Stimulated activated CD4-positive, alpha-beta T cell treated with anti-CD3 and anti-CD28 coated beads, Interleukin-1b, Interleukin-23, amount 100 ng/mL, for 24 hours (primary cell): ENCODE measurements around the gene KLK14.

Source experiments
- DNase-seq, 4 experiments: peaks; one replicate each; pipeline ENCODE4 v3.0.0-alpha.2; 2020; ENCODE audit warnings: low read depth in 4 of 4, low spot score in 1 of 4

KLK14 gene

DNA sequence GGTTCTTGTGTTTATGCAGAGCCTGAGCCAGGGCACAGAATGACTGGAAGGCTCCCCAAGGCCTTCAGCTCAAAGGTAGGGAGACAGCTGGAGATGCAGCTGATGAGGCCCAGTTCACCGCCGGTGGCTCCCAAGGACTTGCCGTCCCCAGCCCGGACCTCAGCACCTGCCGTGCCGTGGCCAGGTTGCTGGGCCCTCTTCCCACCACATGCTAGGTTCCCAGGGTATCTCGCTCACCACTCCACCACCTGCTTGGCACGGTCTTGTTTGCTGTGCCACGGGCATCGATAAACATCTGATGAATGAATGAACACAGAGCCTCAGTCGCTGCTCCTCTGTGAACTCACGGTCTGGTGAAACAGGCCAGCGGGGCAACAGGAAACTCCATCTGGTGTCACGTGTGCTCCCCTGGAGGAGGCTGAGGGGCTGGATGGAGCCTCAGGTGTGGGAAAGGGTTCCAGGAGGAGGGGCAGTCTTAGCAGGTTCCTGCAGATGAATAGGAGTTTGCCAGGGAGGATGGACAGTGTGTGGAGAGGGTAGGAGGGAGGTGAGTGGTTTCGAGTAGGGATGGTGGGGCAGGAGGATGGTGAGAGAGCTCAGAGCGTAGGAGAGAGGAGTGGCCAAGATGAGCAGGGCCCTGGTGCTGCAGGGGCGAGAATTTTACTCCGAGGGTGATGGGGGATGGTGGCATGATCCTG lies 3.6 kb upstream of the KLK14 start:
- DNase-seq: no peak

DNA sequence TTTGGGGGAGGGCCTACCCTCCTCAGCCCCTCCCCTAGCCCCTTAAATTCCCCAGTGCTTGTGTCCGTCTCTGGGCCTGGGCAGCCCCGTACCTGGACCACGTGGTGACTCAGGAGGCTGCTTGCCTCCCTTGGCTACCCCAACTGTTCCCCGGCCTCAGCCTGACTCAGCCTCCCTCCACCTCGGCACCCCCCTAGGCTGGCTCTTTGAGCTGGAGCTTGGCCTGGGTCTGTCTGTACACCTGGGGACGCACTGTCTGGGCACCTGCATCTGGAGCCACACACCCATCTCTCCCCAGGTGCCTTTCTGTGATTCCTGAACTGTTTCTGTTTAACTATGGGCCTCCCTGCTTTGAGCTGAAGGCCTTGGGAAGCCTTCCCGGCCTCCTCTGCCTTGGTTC lies 1.8 kb upstream of the KLK14 start:
- no peak for DNase-seq

DNA sequence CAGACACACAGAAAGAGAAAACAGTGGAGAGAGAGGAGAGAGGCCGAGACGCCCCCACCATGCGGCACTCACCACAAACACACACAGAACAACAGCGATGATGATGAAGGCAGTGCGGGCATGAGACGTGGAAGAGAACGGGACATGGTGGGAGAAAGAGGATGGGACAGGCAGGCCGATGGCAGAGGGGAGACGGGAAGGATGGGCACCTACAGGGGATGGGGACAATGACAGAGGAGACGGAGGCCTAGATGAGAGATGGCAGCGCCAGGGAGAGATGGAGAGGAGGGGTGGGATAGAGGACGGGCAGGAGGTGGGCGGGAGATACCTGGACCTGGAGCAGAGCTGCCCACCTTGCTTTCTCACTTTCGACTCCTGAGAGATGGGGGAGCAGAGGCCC lies 1.1 kb upstream of the KLK14 start:
- no peak for DNase-seq

DNA sequence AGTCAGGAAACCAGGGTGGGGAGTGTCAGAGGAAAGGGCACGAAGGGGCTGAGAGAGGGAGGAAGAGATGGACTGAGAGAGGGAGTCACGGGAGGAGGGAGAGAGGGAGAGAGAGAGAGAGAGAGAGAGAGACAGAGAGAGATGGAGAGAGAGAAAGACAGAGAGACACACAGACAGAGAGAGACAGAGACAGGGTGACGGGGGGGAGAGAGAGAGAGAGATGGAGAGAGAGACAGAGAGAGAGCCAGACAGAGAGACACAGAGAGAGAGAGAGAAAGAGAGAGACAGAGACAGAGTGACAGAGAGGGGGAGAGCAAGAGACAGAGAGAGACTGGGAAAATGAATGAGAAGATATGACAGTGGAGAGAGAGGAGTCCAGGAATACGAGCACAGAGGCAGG lies 494 bp upstream of the KLK14 start:
- DNase-seq: no peak

DNA sequence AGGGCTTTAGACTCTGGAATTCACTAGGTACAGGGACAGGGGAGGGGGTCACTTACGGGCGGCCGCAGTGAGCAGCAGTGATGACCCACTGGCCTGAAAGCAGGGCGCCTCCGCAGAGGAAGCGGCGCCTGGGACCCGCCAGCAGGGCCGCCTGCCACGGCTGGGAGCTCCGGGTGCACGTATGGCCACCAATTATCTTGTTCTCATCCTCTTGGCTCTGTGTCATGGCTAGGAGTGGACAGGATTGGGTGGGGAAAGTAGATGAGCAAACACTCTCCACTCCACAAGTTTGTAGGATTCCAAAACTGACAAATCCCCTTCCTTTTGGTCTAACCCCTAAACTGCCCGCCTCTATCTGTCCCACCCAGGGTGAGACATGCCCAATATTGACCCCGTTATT lies 1.2 kb downstream of the KLK14 start:
- no peak for DNase-seq

DNA sequence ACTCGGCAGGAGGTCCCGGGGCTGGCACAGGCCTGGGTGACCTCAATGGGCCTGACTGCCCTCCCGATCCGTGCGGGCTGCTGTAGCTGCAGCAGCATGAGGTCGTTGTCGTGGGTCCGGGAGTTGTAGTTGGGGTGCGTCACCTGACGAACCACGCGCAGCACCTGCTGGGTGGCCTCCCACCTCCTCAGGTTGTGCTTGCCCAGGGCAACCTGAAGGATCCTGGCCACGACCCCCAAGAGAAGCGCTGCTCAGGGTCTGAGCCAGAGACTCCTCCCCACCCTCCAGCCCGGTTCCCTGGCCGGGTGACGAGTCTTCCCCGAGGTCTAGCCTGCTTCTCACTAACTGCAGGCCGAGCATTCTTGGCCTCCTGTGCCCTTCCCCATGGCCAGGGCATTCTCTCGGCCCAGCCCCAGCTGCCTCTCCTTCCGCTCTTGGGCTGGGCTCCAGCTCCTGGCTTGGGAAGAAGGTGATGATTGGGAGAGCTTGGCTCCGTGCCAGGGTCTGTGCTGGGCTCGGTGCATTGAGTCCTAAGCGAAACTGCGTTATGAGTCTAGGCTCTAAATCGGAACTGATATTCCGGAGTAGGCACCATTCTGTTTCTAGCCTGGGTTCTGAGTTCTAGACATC lies 3.1 kb downstream of the KLK14 start:
- no peak for DNase-seq

DNA sequence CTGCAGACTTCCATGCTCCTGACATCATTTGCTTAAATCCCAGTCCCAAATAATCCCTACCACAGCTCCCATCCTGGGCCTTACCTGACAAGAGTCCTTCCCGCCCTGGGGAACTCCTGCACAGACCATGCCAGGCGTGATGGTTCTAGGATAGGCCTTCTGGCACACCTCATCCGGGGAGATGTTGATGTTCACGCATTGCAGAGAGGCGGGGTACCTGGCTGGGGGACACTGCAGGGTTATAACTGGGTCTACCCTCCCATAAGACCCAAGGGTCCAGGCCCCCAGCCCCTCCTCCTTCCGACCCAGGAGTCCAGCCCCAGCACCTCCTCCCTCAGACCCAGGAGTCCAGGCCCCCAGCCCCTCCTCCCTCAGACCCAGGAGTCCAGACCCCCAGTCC lies 4.0 kb downstream of the KLK14 start:
- no peak for DNase-seq

DNA sequence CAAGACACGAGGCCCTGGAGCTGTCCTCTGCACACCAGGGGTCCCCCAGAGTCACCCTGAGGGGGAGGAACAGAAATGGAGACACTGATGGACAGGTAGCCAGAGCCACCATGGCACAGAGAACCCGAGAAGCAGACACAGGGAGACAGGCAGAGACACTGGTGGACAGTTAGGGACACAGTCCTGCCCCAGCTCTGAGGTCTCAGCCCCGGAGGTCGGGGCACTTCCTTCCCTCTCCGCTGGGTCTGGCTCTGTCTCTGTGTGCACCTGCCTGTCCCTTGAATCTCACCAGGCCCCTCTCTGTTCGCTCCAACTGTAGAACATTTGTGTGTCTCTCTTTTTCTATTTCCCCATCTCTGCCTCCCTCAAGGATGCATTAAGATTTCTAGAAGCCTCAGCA lies 4.6 kb downstream of the KLK14 start:
- DNase-seq: no peak

DNA sequence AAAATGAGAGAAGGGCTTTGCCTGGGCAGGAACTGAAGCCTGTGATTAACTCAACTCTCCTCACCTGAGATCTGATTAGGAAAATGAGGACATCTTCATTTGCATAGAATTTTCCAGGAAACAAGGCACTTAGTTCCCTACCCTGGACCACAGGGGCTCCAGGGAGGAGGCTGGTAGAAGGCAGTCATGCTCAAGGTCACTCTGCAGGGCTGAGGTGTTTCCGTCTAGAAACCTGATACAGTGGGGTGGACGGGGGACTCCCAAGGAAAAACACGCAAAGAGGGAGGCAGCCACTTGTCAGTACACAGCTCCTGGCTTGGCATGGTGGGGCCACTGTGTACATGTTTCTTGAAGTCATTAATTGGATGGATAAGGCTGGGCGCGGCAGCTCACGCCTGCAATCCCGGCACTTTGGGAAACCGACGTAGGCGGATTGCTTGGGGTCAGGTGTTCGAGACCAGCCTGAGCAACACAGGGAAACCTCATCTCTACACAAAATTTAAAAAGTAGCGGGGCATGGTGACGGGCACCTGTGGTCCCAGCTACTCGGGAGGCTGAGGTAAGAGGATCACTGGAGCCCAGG lies 6.0 kb downstream of the KLK14 start:
- no peak for DNase-seq

DNA sequence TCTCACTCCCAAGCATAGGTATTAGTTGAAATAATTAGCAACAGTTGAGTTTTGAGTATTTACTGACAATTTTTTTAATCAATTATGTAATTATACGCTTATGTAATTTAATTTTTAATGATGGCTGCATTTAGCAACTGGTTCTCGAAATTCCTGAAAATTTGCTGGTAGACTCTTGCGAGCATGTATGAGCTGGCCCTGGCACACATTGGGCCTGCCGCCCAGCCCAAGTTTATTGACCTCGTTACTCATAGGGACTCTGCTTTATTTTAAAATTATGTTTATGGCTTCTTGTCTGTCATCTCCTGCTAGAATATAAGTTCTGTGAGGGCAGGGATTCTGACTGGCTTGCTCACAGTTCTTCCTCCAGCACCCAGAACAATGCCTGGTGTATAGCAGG lies 6.7 kb downstream of the KLK14 start:
- no peak for DNase-seq

DNA sequence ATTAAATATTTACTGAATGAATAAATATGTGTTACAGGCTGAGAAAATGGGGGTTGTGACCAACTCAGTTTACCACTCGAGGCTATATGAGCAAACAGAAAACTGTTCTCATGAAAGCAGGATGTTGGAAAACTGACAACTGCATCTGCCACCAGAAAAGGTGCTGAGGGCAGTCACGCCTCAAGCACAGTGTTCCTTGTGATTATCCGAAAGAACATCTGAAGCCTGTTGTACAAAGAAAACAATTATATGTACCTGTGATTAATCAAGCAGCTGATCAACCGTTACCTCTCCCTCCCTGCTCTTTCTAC lies 11.6 kb downstream of the KLK14 start:
- DNase-seq: no peak

DNA sequence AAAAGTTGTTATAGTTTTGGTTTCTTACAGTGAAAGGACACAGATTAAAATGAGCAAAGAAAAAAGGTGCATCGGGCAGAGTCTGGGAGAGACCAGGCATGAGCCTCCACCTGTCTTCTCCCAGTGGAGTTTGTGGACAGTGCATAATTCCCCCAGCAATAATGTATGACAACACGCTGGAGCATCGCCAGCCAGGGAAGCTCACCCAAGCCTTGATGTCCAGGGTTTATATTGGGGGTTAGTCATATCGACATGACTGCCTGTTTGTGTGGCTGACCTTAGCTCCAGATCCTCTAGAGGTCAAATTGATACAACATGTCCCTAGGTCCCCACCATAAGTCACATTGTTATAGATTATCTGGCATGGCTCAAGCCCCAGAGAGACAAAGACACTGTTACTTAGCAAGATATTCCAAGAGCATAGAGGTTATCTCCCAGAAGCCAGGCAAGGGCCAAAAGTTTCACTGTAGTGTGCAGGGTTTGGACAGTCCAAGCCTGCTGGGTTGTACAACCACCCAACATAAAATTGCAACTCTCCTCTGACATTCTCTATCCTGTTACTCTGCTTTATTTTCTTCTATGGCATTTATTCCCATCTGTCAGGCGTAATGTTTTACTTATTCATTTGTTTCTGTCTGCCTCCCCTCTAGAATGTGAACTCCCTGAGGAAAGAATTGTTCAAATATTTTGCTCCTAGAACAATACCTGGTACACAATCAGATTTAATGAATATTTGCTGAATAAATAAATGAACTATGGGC lies 12.2 kb downstream of the KLK14 start:
- no peak for DNase-seq

DNA sequence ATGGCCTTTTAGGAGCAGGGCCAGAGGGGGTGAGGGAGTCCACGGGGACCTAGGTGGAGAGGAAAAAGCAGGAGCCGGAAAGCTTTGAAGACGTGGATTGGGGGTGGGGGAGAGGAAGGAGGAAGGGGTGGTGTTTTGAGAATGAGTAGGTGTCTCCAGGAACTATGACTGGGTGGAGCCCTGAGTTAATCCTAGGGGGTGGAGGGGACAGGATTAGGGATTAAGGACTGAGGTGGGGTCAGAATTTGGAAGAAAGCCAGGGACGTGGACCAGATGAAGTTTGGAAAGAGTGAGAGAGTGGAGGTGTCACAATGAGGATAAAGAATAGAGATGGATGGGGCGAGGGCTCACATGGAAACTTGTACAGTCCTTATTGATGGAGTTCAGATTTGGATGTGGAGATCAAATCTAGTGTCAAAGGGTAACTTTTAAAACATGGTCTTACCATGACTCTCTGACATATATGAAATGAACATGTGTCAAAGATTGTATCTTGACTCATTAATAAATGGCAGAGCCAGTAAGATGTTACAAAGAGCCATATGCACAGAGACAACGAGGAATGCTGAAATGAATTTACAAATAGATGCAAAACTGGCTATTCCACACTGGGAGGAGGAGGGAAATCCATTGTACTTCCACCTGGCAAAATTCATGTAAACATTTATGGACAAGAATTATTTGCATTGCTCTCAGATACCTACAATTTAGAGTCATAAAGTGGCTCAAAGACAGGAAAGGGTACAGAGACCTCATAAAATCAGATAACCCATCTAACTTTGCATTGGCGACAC lies 16.1 kb downstream of the KLK14 start:
- no peak for DNase-seq

DNA sequence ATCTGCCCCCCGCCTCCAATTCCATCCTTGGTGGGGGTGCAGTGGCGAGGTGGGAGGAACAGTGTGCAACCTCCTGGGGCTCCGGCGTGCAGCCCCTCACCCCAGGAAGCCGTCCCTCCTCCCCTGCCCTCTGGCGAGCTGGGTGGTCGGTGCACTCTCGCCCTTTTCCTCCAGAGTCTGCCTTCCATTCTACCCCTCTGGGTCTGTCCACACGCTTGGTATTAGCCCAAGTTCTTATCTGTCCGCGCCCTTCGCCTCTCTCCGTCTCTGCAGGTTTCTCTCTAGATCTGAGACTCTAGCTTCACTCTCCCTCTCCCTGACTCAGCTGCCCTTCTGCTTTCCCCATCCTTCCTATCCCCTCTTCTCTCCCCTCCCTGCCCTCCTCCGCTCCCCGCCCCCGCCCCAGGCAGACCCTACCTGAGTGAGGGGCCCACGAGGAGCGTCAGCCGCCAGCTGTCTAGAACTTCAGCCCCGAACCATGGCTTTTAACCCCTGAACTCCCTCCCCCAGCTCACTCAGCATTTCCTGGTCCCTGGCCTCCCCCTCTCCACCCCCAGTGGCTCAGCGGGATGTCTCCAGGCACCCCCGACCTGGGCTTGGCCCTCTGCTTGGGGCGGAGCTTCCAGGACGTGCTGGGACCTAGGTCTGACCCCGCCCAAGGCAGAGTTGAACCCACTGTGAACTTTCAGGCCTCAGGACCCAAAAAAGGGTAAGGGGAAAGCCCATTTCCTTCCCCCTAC lies 17.3 kb downstream of the KLK14 start:
- no peak for DNase-seq

DNA sequence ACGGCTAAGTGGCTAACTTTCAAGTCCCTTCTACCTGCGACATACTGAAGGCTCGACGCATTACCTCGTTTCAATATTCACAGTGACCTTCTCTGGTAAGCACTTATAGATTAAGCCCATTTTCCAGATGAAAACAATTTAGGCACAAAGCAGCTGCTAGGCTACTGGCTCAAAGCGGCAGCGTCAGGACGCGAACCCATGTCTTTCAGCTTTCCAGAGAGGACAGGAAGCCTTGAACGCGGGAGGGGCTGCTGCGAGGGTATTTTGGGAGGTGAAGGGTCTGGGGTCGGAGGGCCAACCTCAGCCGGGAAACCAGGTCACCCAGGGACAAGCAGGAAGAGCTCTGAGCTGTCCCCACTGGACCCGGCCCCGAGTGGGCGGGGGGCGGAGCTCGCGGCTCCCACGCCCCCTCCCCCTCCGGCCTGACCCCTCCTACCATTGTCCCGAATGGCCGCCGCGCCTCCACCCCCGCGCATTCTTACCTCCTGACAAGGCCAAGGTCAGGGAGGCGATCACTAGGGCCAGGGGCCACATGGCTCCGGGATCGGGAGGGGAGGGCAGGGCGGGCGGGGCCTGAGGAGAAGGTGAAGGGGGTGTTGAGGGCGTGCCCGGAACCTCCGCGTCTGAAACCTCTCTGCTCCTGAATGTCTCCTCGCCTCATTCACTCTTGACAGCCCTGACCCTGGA lies 18.0 kb downstream of the KLK14 start, which contains the start of gene KLK13:
Gene KLK13 (minus strand): TSS at position 559 of the 687 bp plus-strand sequence. CDS start 25 bp downstream, at position 534.
- no peak for DNase-seq

DNA sequence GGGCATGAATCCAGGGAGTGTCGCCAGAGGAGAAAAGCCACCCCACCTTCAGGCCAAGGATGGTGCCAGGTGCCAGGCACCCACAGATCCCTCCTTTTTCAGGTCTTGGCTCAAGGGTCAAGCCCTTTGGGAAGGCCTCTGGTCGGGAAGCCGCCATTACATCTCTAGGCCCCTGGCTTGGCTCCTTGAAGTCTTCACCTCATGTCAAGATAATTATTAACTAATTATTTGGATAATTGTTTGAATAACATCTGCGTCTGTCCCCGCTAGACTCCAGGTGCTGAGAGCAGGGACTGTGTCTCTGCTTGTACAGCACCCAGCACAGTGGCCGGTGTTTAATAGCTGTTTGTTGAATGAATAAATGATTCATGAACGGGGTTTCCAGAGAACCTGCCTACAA lies 19.0 kb downstream of the KLK14 start:
- no peak for DNase-seq

DNA sequence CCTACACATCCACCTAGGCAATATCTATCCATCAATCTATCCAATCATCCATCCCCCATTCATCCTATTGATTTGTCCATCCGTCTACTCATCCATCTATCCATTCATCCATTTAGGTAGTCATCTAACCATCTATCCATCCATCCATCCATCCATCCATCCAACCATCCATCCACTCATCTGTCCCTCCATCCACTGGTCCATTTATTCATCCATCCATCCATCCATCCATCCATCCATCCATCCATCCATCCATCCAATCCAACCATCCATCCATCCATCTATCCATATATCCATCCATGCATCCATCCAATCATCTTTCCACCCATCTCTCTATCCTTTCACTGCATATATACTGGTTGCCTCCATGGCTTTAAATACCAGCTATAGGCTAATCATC lies 21.7 kb downstream of the KLK14 start:
- DNase-seq: no peak

DNA sequence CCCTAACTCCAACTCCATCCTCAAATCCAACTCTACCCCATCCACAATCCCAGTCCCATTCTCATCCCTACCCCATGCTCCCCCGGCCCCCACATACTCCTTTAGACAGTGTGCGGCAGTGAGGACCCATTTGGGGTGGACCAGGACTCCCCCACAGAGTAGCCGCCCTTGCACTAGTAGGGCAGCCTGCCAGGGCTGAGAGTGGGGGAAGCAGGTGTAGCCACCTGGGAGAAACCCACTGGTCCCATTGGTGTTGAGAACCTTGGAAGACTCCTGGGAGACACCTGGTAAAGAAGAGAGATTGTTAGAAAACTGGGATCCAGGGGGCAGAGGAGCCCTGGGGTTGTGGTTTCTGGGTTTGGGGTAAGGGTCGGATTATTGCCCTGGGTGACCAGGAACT lies 22.4 kb downstream of the KLK14 start:
- no peak for DNase-seq

DNA sequence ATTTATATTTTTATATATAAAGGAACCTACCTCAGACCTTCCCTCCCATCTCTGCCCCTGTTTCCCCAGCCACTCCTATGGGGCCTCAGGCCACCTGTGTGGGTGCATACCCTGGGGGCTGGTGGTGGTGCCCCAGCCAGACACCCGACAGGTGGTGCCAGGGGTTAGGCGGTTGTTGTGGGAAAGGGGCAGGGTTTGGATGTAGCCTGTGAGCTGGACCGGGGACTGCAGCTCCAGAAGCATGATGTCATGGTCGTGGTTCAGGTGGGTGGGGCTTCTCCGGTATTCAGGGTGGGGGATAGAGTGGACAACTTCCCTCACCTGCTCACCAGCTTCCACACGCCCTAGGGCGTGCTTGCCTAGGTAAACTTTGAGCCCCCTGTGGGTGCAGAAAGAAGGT lies 23.0 kb downstream of the KLK14 start:
- no peak for DNase-seq

DNA sequence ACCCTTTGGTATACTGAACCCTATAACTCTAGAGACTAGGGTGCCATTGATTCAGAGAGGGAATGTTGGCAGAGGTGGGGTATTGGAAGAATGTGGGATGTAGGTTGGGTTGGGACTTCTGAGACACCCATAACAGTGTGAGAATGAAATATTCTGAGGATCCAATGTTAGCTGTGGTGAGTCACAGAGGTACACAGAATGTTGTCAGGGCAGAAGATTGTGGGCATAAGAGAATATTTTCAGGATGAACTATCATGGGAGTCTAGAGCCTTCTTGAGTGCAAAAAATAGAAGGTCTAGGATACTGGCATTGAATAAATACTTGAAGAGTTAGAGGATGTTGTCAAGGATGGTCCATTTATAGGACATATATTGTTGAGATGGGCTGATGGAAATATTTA lies 26.8 kb downstream of the KLK14 start:
- no peak for DNase-seq
